KOPT-K1 (cell line): ENCODE measurements around the gene COL4A1.

Experiments
- H3K27ac ChIP-seq: fragments of 200-600 bp; sonication (generic); 2 replicates; pipeline ENCODE4 v1.5.1; 2016; ENCODE audit warnings: antibody characterized with exemption, mild to moderate bottlenecking, low read depth, low read length; ENCODE audit not compliant: poor library complexity, severe bottlenecking
- H3K36me3 ChIP-seq: fragments of 200-600 bp; sonication (generic); 2 replicates; pipeline ENCODE4 v1.5.1; 2017; ENCODE audit warnings: antibody characterized with exemption, mild to moderate bottlenecking, low read length, moderate library complexity; ENCODE audit not compliant: insufficient read depth
- H3K9me3 ChIP-seq: fragments of 200-600 bp; sonication (generic); 2 replicates; pipeline ENCODE4 v1.5.1; 2017; ENCODE audit warnings: antibody characterized with exemption, low read length, mild to moderate bottlenecking; ENCODE audit not compliant: insufficient read depth, poor library complexity, severe bottlenecking

Gene COL4A1

GRCh38 chr13:110334841-110335490, 28.0 kb upstream of the COL4A1 start:
- H3K27ac ChIP-seq = no peak overlapping the region
- H3K9me3 ChIP-seq = peaks cover 15% of the 10 kb centered on the region
- H3K36me3 ChIP-seq = no peaks in the 10 kb centered on the region

DNA sequence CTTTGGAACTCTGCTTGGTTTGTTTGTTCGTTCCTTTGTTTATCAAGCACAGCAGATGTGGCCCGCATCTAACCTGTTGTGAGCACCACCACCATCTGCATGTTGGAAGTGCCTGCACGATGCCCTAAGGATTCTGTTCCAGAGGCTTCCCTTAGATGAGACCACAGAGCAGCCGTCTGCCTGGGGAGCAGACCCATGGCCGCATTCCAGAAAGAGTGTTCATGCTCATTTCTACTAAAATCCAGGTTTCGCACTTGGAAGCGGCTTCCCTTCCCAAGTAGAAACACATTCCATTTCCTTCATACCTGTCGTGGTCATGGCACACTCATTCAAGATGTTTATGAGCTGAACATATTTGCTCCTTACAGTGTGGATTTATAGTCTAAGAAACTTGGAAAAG, 27.3 kb upstream of the COL4A1 start:
- no peaks in the 10 kb centered on the region for H3K36me3 ChIP-seq
- H3K9me3 ChIP-seq = peaks cover 15% of the 10 kb centered on the region
- H3K27ac ChIP-seq = no peak overlapping the region

- Histone ChIP-seq H3K27ac (no peak overlapping the region), H3K36me3 (no peaks in the 10 kb centered on the region), H3K9me3 (peaks cover 15% of the 10 kb centered on the region)
These were observed 26.9 kb upstream of the COL4A1 start for GRCh38 chr13:110333837-110334236.

DNA sequence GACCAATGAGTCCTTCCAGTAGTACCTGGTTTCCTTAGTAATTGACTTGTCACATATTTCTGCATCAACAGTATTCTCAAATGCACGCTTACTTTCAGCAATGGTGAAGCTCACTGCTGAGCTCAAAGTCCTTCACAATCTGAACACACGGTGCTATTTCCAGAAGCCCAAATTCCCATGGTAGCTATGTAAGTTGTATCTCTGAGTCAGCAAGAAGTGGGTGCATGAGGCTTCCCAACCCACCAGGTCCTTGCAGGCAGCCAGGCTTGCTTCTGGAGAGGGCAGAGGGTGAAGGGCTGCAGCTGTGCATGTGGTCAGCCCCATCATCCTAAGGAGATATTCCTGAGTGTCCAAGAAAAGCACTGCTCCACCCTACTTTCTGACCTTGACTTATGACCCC, 25.8 kb upstream of the COL4A1 start:
- Histone ChIP-seq H3K9me3 (peaks cover 15% of the 10 kb centered on the region), H3K36me3 (no peaks in the 10 kb centered on the region), H3K27ac (no peak overlapping the region)

DNA sequence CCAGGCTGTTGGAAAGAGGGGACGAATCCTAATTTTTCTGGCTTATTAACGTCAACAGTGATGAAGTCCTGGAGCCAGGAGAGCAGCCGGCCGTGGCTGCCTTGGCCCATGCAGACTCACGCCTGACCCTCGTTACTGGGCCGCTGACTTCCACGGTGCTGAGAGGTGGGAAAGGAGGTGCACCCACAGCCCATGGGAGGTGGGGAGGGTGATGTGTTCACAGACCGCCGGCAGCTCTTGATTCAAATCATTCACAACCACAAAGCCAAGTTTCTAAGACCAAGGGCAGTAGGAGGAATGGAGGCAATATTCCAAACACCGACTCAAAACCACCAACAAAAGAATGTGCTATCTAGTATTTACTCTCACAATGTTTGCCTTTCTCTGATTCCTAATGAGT, 24.4 kb upstream of the COL4A1 start:
- Histone ChIP-seq H3K36me3 (no peaks in the 10 kb centered on the region), H3K9me3 (peaks cover 15% of the 10 kb centered on the region), H3K27ac (no peak overlapping the region)

GRCh38 chr13:110330491-110331011, 23.6 kb upstream of the COL4A1 start:
- Histone ChIP-seq H3K36me3 (no peaks in the 10 kb centered on the region), H3K9me3 (peaks cover 15% of the 10 kb centered on the region), H3K27ac (no peak overlapping the region)

DNA sequence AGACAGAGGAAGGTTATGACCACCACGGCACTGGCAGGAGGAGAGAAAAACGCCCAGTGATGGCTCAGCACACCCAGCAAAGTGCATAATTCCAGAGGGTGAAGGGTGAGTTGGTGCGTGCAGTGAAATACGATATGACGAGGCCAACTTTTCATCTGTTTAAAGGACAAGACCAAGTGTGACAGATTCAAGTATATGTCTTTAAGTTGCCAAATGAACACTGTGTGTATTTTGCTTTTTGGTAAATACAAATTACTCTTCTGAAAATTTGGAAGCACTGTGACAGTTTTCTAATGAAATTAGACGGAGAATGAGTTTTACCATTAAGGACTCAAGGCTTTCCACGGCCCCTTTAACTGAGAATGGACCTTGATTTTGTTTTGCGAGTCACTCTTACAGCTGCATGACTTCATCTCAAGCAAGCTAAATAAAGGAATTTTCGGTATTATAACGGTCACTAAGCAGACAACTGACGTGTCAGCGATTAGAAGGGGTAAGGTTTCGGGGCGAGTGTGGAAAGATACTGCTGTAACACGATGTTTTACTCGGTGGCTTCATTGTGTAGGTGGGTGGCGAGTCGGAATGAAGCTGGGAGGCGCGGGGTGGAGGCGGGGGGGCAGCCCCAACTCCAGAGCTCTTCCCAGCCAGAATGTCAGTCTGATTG, 23.0 kb upstream of the COL4A1 start:
- no peaks in the 10 kb centered on the region for H3K36me3 ChIP-seq
- no peak overlapping the region for H3K27ac ChIP-seq
- H3K9me3 ChIP-seq = peaks cover 12% of the 10 kb centered on the region

DNA sequence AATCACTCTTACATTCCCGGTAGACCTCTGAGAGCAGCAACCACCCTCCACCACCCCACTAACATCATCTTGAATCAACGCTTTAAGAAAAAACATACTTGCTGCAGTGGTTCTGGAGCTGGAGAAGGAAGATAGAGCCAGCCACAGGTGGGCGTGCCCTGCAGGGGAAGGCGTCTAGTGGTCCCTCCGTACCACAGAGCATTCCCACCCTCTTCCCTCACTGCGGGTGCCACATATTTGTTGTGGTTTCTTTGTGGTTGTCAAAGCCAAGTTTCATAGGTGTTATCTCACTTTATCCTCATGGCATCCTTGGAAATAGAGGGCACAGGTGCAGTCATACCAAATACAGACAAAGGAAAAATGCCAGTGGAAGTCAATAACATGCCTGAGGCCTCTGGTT, 22.3 kb upstream of the COL4A1 start:
- H3K36me3 ChIP-seq = no peaks in the 10 kb centered on the region
- H3K9me3 ChIP-seq = peaks cover 5% of the 10 kb centered on the region
- H3K27ac ChIP-seq = no peak overlapping the region

DNA sequence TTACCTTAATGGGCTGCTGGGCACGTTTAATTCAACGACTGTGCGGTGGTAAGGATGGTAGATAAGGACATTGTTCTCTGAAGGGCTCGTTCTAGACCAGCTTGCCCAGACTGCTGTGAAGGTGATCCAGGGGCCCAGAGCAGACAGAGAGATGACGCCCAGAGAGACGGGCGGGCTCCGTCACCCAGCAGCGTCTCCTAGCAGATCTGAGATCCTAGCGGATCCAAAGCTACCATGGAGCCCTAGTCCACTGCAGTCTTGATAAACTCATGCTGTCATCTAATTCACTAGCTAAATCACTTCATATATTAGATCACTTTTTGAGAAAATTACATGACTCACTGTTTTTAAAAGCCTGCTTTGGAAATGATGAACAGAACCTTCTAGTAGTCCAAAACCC, 21.6 kb upstream of the COL4A1 start:
- no peak overlapping the region for H3K27ac ChIP-seq
- no peaks in the 10 kb centered on the region for H3K9me3 ChIP-seq

DNA sequence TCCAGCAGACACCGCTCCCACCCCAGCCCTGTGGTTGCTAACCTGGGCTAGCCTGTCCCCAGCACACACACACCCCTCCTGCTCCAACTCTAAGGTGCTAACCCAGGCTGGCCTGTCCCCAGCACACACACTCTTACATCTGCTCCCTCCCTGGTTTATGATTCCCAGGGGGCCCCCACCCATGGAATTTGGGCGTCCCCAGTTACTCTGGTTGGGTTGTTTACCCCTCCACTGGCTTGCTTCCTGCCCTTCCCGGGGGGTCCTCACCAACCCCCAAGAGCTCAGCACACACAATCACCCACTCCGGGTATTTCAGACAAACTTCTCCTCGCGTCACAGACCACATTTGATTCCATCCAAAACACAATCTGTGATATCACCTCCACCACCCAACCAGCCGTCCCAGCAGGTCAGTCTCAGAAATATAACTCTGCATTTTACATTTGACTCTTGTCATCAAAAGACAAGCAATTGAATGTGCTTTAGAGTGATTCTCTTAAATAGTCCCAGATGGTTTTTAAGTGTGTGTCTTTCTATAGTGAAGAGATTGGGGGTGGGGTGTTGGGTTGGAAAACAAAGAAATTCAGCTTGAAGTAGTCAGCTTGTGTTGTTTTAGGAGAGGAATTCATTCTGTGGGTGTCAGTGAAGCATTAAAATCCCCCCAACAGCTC, 20.2 kb upstream of the COL4A1 start:
- Histone ChIP-seq H3K36me3 (no peaks in the 10 kb centered on the region), H3K9me3 (peaks cover 2% of the 10 kb centered on the region), H3K27ac (no peak overlapping the region)

More for the DNA sequence above, 21.6 kb upstream of the COL4A1 start:
- no peaks in the 10 kb centered on the region for H3K36me3 ChIP-seq

DNA sequence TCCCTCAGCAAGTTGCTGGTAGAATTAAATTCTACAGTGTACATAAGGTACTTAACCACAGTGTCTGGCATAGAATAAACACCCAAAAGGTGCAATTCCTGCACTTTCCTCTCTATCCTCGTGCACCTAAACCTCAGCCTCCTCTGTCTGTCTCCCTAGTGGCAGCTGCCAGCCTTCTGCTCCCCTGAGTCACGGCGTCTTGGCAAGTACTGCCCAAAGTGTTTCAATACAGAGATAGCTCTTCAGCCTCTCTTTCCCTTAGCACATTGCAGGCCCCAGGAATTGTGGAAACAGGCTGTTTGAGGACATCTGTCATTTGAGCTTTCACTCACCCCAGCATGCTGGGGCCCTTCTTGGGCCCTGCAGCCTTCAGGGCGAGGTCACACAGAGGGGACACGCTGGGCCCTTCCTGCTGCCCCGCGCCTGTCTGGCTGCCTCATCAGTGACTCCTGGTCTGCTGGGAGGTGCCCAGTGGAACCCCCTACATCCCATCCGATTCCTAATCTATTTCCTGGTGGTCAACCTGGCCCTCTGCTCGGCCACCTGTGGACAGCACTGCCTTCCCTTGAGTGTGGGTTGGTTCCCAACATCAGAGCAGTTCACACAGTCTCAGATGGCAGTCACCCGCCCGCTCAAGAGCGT, 19.4 kb upstream of the COL4A1 start:
- Histone ChIP-seq H3K27ac (no peak overlapping the region), H3K36me3 (no peaks in the 10 kb centered on the region), H3K9me3 (peaks cover 10% of the 10 kb centered on the region)

DNA sequence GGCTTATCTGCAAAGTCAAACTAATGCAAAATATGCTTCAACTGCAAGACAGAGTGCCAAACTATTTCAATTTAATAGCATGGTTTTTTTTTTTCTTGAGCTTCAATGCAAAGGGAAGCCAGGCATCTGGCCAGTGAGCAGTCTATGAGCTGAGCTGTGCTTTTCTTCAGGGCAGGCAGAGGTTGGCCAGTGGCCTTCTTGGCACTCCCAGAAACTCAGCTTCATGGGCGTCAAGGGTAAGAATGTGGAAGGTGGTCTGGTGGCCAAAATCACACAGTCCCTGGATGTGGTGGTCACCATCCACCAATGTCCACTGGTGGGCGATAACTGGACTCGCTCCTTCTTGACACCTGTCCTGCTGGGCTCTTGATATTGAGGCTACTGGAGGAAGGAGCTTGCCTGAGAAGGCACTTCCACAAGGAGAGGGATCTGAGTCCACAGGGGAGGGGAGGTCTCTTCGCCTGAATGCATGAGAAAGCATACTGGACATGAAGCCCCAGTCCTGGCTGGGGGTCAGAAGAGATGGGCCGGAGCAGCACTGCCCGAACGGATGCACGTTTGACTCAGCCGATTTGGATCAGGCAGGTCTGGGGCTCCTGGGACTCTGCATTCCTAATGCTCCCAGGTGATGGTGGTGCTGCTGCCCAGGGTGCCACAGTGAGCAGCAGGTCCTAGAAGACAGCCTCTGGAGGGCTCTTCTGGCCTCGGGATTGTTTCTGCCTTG, 17.2 kb upstream of the COL4A1 start:
- Histone ChIP-seq H3K9me3 (peaks cover 13% of the 10 kb centered on the region), H3K36me3 (no peaks in the 10 kb centered on the region), H3K27ac (no peak overlapping the region)

GRCh38 chr13:110323172-110323891, 16.4 kb upstream of the COL4A1 start:
- peaks cover 13% of the 10 kb centered on the region for H3K9me3 ChIP-seq
- H3K27ac ChIP-seq = no peak overlapping the region
- no peaks in the 10 kb centered on the region for H3K36me3 ChIP-seq

GRCh38 chr13:110322828-110323171, 15.8 kb upstream of the COL4A1 start:
- peaks cover 13% of the 10 kb centered on the region for H3K9me3 ChIP-seq
- H3K27ac ChIP-seq = no peak overlapping the region
- no peaks in the 10 kb centered on the region for H3K36me3 ChIP-seq
